Panc1 (cell line): Measurements from ENCODE around the gene SHBG. TPM values are rescaled to one million over a fixed set of nuclear protein-coding genes. Genes with fewer than 3 reads are reported as not detected.

ENCODE experiments used
- ATAC-seq: fragments of 200-7000 bp; cut with Tn5 transposase; 2 replicates; pipeline ENCODE4 v1.9.1; 2020; ENCODE audit warnings: mild to moderate bottlenecking, moderate library complexity
- BruUV-seq: library from RNA; stranded (reverse); fragments of 400-500 nt; replicated peaks from 2 replicates; lab custom pipeline; 2021; lab: Mats Ljungman, UMichigan
- CTCF ChIA-PET: fragments of 300-600 bp; sonication (Branson Sonifier 250); formaldehyde crosslinking; loops from one replicate; lab custom pipeline; 2022; ENCODE audit warnings: antibody characterized with exemption; lab: Charles Lee
- POLR2A ChIA-PET: fragments of 300-600 bp; sonication (Branson Sonifier 250); formaldehyde crosslinking; loops from one replicate; lab custom pipeline; 2022; ENCODE audit warnings: antibody characterized with exemption; lab: Charles Lee
- DNase-seq: peaks from one replicate; pipeline ENCODE4 v3.0.0-alpha.2; 2010; ENCODE audit warnings: low read depth, low spot score
- H3K27ac ChIP-seq: 2 replicates; pipeline ENCODE4 v1.5.1; 2011; ENCODE audit warnings: mild to moderate bottlenecking, low read length, inconsistent platforms
- H3K27me3 ChIP-seq: fragments of 200-500 bp; sonication (Bioruptor generic); 2 replicates; pipeline ENCODE4 v1.6.0; 2014; ENCODE audit warnings: low read length, inconsistent platforms; ENCODE audit not compliant: control insufficient read depth, insufficient read depth
- H3K36me3 ChIP-seq: fragments of 200-500 bp; sonication (Bioruptor generic); 2 replicates; pipeline ENCODE4 v1.5.1; 2014; ENCODE audit warnings: inconsistent platforms, mild to moderate bottlenecking, low read length, moderate library complexity; ENCODE audit not compliant: control insufficient read depth, insufficient read depth
- H3K4me1 ChIP-seq: 2 replicates; pipeline ENCODE4 v1.5.1; 2011; ENCODE audit warnings: inconsistent platforms, mild to moderate bottlenecking, low read length, moderate library complexity; ENCODE audit not compliant: control insufficient read depth, insufficient read depth
- H3K4me3 ChIP-seq, 2 experiments: 2 replicates each; pipeline ENCODE4 v1.5.1; 2011 to 2012; ENCODE audit warnings: low read depth in 2 of 2, low read length in 2 of 2, mild to moderate bottlenecking in 2 of 2, inconsistent platforms in 1 of 2, moderate library complexity in 1 of 2
- H3K9me3 ChIP-seq: fragments of 200-500 bp; sonication (Bioruptor generic); 2 replicates; pipeline ENCODE4 v1.5.1; 2014; ENCODE audit warnings: low read depth, mild to moderate bottlenecking, inconsistent platforms, low read length, moderate library complexity; ENCODE audit not compliant: control insufficient read depth, insufficient read depth
- CTCF ChIP-seq: fragments of 450-650 bp; IDR thresholded peaks from 2 replicates; pipeline ENCODE4 v1.5.1; 2017; ENCODE audit warnings: mild to moderate bottlenecking
- POLR2AphosphoS5 ChIP-seq: IDR thresholded peaks from 2 replicates; pipeline ENCODE4 v1.6.1; 2012; ENCODE audit warnings: mild to moderate bottlenecking, low read depth, low read length, moderate library complexity
- SIN3A ChIP-seq: IDR thresholded peaks from 2 replicates; pipeline ENCODE4 v1.6.1; 2012; ENCODE audit warnings: low read depth, mild to moderate bottlenecking, low read length, moderate library complexity, borderline replicate concordance; ENCODE audit not compliant: insufficient read depth
- TCF7L2 ChIP-seq: IDR thresholded peaks from 2 replicates; pipeline ENCODE4 v1.6.1; 2011; ENCODE audit warnings: mild to moderate bottlenecking, low read depth, low read length, inconsistent platforms
- in situ Hi-C: cut with HindIII; loops from 2 replicates; pipeline ENCODE4 v1.10.0; 2016; ENCODE audit warnings: low sequenced_read_pairs, low pct_unique_long_range_greater_than_20kb
- intact Hi-C: fragments of 100-400 bp; cut with micrococcal nuclease; formaldehyde crosslinking; loops from one replicate; pipeline ENCODE4 v1.10.0; 2022; ENCODE audit not compliant: unreplicated experiment
- total RNA-seq: library from RNA; stranded (reverse); gene quantifications from one replicate; pipeline ENCODE4 v1.2.1, GENCODE V29; 2021; ENCODE audit not compliant: unreplicated experiment
- TF ChIP-seq, protein P1 (sequence below), 2 experiments: IDR thresholded peaks; 2 replicates each; pipeline ENCODE4 v1.6.1; 2011 to 2012; ENCODE audit warnings: low read depth in 2 of 2, control low read depth in 1 of 2, low read length in 1 of 2, mild to moderate bottlenecking in 1 of 2, moderate library complexity in 1 of 2; ENCODE audit not compliant: insufficient read depth in 1 of 2

The SHBG gene
- total RNA-seq, 1 experiment from 2014 or later, result 1.2 TPM

DNA sequence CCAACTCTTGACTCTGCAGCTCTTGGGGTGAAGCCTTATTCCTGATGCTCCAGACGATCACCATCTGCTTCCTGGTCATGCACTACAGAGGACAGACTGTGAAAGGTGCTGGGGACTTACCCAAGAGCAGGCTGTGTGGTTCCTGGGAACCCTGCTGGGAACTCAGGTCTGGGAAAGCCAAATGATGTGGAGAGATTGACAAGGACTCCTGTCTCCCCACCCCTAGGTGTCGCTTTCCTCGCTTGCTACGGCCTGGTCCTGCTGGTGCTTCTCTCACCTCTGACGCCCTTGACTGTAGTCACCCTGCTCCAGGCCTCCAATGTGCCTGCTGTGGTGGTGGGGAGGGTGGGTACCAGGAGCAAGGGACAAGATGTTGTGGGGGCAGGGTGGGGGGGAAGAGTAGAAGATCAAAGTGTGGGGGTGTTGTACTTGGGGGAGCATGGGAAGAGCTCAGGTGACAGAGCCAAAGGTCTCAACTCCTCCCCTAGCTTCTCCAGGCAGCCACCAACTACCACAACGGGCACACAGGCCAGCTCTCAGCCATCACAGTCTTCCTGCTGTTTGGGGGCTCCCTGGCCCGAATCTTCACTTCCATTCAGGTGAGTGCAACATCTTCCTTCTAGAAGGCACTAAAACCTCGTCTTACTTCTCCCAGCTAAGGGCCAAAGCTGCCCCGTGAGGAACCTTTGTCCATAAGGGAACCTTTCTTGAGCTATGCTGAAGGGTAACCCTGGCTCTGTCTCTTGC is 43.1 kb upstream of the SHBG start:
- ATAC-seq (peak; percentile 43), DNase-seq (no peak)
- ChIA-PET POLR2A (no interaction called here), CTCF (interaction anchor here (1.2 kb wide), 1 partner anchor 101 kb away, joined by 7 read pairs; the partner anchor contains the start of genes TP53 and WRAP53)
- no peaks in the 10 kb centered on the region for H3K27me3 ChIP-seq
- TF ChIP-seq CTCF, result peak; percentile 85
- TF ChIP-seq POLR2AphosphoS5, result no peak
- no peak for TF ChIP-seq TCF7L2
- no peak for TF ChIP-seq SIN3A
- TF ChIP-seq, protein P1, sequence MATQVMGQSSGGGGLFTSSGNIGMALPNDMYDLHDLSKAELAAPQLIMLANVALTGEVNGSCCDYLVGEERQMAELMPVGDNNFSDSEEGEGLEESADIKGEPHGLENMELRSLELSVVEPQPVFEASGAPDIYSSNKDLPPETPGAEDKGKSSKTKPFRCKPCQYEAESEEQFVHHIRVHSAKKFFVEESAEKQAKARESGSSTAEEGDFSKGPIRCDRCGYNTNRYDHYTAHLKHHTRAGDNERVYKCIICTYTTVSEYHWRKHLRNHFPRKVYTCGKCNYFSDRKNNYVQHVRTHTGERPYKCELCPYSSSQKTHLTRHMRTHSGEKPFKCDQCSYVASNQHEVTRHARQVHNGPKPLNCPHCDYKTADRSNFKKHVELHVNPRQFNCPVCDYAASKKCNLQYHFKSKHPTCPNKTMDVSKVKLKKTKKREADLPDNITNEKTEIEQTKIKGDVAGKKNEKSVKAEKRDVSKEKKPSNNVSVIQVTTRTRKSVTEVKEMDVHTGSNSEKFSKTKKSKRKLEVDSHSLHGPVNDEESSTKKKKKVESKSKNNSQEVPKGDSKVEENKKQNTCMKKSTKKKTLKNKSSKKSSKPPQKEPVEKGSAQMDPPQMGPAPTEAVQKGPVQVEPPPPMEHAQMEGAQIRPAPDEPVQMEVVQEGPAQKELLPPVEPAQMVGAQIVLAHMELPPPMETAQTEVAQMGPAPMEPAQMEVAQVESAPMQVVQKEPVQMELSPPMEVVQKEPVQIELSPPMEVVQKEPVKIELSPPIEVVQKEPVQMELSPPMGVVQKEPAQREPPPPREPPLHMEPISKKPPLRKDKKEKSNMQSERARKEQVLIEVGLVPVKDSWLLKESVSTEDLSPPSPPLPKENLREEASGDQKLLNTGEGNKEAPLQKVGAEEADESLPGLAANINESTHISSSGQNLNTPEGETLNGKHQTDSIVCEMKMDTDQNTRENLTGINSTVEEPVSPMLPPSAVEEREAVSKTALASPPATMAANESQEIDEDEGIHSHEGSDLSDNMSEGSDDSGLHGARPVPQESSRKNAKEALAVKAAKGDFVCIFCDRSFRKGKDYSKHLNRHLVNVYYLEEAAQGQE (IDR thresholded peaks at IDR 0.05; ENCODE audit: insufficient read depth in 1 of 2, low read depth in 2 of 2, low read length in 1 of 2), result no peak
- 0 out of 2 replicates have a peak overlapping the region, but pooled peaks have one; percentile 2 for H3K27ac ChIP-seq
- intact Hi-C loops (loop anchor here (2.0 kb wide), 1 partner anchor 100 kb away; the partner anchor contains the start of gene TP53), in situ Hi-C loops (no loop called here)
- BruUV-seq, result no TSS peak
- peaks cover 28% of the 10 kb centered on the region for H3K4me1 ChIP-seq
- H3K9me3 ChIP-seq, result no peaks in the 10 kb centered on the region
- H3K4me3 ChIP-seq, result no peak overlapping the region
- peaks cover 5% of the 10 kb centered on the region for H3K36me3 ChIP-seq

DNA sequence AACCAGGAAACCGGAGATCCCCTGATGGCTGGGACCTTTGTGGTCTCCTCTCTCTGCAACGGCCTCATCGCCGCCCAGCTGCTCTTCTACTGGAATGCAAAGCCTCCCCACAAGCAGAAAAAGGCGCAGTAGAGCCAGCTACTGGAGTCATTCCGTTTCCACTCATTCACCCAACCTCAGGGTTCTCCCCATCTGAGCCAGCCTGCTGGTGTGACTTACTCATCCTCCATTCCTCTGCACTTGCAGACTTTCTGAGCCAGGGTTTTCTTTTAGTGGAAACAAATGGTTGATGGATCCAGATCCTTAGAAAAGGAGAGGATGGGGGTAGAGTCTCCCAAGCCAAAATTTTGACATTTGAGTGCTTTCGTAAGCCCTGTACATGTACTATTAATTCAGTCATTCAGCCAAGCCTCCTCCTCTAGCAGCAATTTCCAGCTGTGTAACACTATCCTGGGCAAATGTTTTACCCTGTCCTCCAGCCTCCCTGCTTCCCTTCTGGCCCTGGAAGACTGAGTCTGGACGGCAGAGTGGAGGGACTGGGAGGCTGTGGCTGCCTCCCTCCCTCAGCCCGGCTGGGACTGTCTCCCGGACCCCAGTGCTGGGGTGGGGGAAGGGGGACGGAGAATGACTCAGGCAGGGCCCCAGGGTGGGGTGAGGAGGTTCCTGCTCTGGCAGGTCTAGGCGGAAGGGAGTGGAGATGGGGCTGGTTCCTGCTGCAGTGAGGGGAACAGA is 42.3 kb upstream of the SHBG start:
- Histone ChIP-seq H3K9me3 (no peaks in the 10 kb centered on the region), H3K36me3 (peaks cover 5% of the 10 kb centered on the region), H3K27ac (0 out of 2 replicates have a peak overlapping the region, but pooled peaks have one; percentile 2), H3K4me1 (peaks cover 22% of the 10 kb centered on the region), H3K4me3 (no peak overlapping the region), H3K27me3 (no peaks in the 10 kb centered on the region)
- no peak for DNase-seq
- in situ Hi-C loops (no loop called here), intact Hi-C loops (loop anchor here (2.0 kb wide), 1 partner anchor 99 kb away; the partner anchor contains the start of gene TP53)
- ChIA-PET POLR2A (no interaction called here), CTCF (interaction anchor here (1.2 kb wide), 1 partner anchor 100 kb away, joined by 7 read pairs; the partner anchor contains the start of genes TP53 and WRAP53)
- no peak for ATAC-seq
- BruUV-seq, result TSS peak; percentile 38
- TF ChIP-seq, protein P1 (IDR thresholded peaks at IDR 0.05; ENCODE audit: insufficient read depth in 1 of 2, low read depth in 2 of 2, low read length in 1 of 2), result no peak
- TF ChIP-seq SIN3A (no peak), CTCF (no peak), TCF7L2 (no peak), POLR2AphosphoS5 (no peak)
